Endodermal cell (in vitro differentiated cells): ENCODE measurements around the gene IFNA17. TPM values are rescaled to one million over a fixed set of nuclear protein-coding genes. Genes with fewer than 3 reads are reported as not detected.
"Not testable (repeated sequence)": the region's sequence is repeated elsewhere in the genome, so short reads cannot be mapped to it uniquely, and the experiment has no call there.

Experiments used
- DNase-seq: peaks from one replicate; pipeline ENCODE4 v3.0.0-alpha.2; 2017
- H3K27ac ChIP-seq: 2 replicates; pipeline ENCODE4 v1.5.1; 2013; ENCODE audit warnings: mild to moderate bottlenecking, low read depth, low read length, moderate library complexity
- H3K27me3 ChIP-seq: 2 replicates; pipeline ENCODE4 v1.6.1; 2013; ENCODE audit warnings: mild to moderate bottlenecking, low read length, moderate library complexity; ENCODE audit not compliant: insufficient read depth, control insufficient read depth, poor library complexity, severe bottlenecking
- H3K36me3 ChIP-seq: 2 replicates; pipeline ENCODE4 v1.7.0; 2013; ENCODE audit warnings: mild to moderate bottlenecking, low read length, moderate library complexity; ENCODE audit not compliant: control insufficient read depth, insufficient read depth
- H3K4me1 ChIP-seq: one replicate; pipeline ENCODE4 v1.7.0; 2013; ENCODE audit warnings: low read length; ENCODE audit not compliant: control insufficient read depth, insufficient read depth
- H3K4me3 ChIP-seq: 2 replicates; pipeline ENCODE4 v1.5.1; 2013; ENCODE audit warnings: mild to moderate bottlenecking, low read length, moderate library complexity
- H3K9ac ChIP-seq: 2 replicates; pipeline ENCODE4 v1.6.1; 2013; ENCODE audit warnings: mild to moderate bottlenecking, low read length, moderate library complexity; ENCODE audit not compliant: poor library complexity, severe bottlenecking; ENCODE audit errors: extremely low read depth
- H3K9me3 ChIP-seq: 2 replicates; pipeline ENCODE4 v1.6.1; 2013; ENCODE audit warnings: mild to moderate bottlenecking, low read length, moderate library complexity; ENCODE audit not compliant: control insufficient read depth
- H3K27ac Mint-ChIP-seq: 2 replicates; pipeline ENCODE4 v1.8.0; 2020; ENCODE audit warnings: mixed read lengths
- H3K27me3 Mint-ChIP-seq: 2 replicates; pipeline ENCODE4 v1.8.0; 2021; ENCODE audit warnings: mild to moderate bottlenecking, mixed read lengths; ENCODE audit not compliant: insufficient read depth
- H3K36me3 Mint-ChIP-seq: 2 replicates; pipeline ENCODE4 v1.8.0; 2020; ENCODE audit warnings: low read depth, mixed read lengths
- H3K4me1 Mint-ChIP-seq: 2 replicates; pipeline ENCODE4 v1.8.0; 2020; ENCODE audit warnings: mixed read lengths
- H3K4me3 Mint-ChIP-seq: 2 replicates; pipeline ENCODE4 v1.8.0; 2020; ENCODE audit warnings: mild to moderate bottlenecking, moderate library complexity, mixed read lengths
- H3K9me3 Mint-ChIP-seq: 2 replicates; pipeline ENCODE4 v1.8.0; 2020; ENCODE audit warnings: mild to moderate bottlenecking, mixed read lengths
- WGBS, 2 experiments: methylation state at CpG; one replicate each; pipeline versions ENCODE4 v1.1.5 to v1.1.7; 2013; ENCODE audit warnings: missing lambda C conversion rate in 2 of 2, mixed read lengths in 1 of 2; ENCODE audit not compliant: insufficient coverage in 1 of 2, insufficient read length in 1 of 2; 5-methylcytosine and 5-hydroxymethylcytosine counted together
- total RNA-seq, 2 donors: library from RNA; stranded (reverse); fragmentation: NEBNext Ultra II Directional in 1 of 2; extraction: Animal tissue kit (Norgen Biotek cat#: 25700) in 1 of 2; gene quantifications; 2 replicates in 1 of 2; 3 replicates in 1 of 2; pipeline ENCODE4 v1.2.1, GENCODE V29; 2021
- TF ChIP-seq, protein P1 (sequence below): fragments of 200-600 bp; sonication (generic); conservative IDR thresholded peaks from 2 replicates; pipeline ENCODE4 v1.5.0; 2021; ENCODE audit warnings: antibody characterized with exemption, mild to moderate bottlenecking

IFNA17 gene
- total RNA-seq, 2 donors from 2014 or later: not detected

DNA sequence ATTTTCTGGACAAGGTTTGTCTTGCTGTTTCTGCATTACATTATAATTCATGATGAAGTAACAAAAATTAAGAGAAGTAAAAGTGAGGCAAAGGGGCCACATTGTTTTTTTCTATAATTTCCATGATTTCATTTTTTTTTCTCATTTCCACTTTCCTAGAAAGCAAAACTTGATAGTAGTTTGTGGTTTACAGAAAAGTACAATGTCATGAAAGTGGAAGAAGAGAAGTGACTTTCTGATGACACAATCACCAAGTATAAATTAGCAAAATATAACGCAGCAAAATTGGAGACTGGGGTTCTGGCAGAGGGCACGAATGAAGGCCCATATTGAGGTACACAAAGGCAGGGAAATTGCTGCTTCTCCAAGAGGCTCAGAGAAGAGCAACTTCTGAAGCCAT lies 16.8 kb upstream of the IFNA17 start:
- Mint-ChIP-seq H3K27me3 (peaks cover 49% of the 10 kb centered on the region), H3K27ac (no peak overlapping the region), H3K36me3 (no peaks in the 10 kb centered on the region), H3K9me3 (peaks cover 4% of the 10 kb centered on the region), H3K4me3 (no peak overlapping the region), H3K4me1 (no peaks in the 10 kb centered on the region)
- Histone ChIP-seq H3K9me3 (no peaks in the 10 kb centered on the region), H3K9ac (no peak overlapping the region), H3K27ac (no peak overlapping the region), H3K27me3 (peaks cover 40% of the 10 kb centered on the region), H3K4me1 (no peaks in the 10 kb centered on the region), H3K4me3 (no peak overlapping the region), H3K36me3 (no peaks in the 10 kb centered on the region)
- 80% methylated on average over 2 of the region's 2 CpGs; no CpG with 5 or more reads in 1 of the 2 experiments for WGBS, 2 experiments
- TF ChIP-seq, protein P1, sequence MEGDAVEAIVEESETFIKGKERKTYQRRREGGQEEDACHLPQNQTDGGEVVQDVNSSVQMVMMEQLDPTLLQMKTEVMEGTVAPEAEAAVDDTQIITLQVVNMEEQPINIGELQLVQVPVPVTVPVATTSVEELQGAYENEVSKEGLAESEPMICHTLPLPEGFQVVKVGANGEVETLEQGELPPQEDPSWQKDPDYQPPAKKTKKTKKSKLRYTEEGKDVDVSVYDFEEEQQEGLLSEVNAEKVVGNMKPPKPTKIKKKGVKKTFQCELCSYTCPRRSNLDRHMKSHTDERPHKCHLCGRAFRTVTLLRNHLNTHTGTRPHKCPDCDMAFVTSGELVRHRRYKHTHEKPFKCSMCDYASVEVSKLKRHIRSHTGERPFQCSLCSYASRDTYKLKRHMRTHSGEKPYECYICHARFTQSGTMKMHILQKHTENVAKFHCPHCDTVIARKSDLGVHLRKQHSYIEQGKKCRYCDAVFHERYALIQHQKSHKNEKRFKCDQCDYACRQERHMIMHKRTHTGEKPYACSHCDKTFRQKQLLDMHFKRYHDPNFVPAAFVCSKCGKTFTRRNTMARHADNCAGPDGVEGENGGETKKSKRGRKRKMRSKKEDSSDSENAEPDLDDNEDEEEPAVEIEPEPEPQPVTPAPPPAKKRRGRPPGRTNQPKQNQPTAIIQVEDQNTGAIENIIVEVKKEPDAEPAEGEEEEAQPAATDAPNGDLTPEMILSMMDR: no peak
- DNase-seq: no peak

DNA sequence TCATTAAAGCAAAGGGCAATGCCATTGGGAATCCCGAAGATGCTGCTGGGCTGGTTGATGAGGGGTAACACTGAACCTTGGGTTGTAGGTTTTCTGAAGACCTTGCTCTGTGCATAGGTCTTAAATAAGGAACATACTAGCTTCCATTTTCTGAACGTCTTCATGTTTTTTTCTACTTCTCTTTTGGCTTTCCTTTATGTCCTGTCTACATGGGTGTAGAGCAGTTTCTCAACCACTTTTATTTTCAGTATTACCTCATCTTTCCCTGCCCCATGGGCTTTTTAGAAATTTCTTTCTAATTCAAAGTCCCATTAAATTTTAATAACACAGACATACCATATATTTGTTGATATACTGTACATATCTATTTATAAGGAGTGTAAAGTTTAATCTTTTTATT lies 11.9 kb upstream of the IFNA17 start, which contains the start of gene IFNA14:
Gene IFNA14, minus strand, starts transcription at position 95 of the 400 bp plus-strand sequence. Its CDS starts 70 bp downstream, at position 25.
- Histone ChIP-seq H3K4me1 (no peaks in the 10 kb centered on the region), H3K27me3 (peaks cover 50% of the 10 kb centered on the region), H3K4me3 (no peak within 1 kb of the TSS), H3K9me3 (no peaks in the 10 kb centered on the region), H3K27ac (no peak within 1 kb of the TSS), H3K36me3 (no peaks in the 10 kb centered on the region), H3K9ac (no peak within 1 kb of the TSS)
- TF ChIP-seq, protein P1: no peak
- peaks cover 65% of the 10 kb centered on the region for H3K27me3 Mint-ChIP-seq
- H3K36me3 Mint-ChIP-seq: no peaks in the 10 kb centered on the region
- H3K27ac Mint-ChIP-seq: no peak within 1 kb of the TSS
- 81 to 83% methylated on average over 1 to 2 of the region's 2 CpGs for WGBS, 2 experiments
- H3K9me3 Mint-ChIP-seq: no peaks in the 10 kb centered on the region
- no peak within 1 kb of the TSS for H3K4me3 Mint-ChIP-seq
- DNase-seq: no peak
- H3K4me1 Mint-ChIP-seq: no peaks in the 10 kb centered on the region

DNA sequence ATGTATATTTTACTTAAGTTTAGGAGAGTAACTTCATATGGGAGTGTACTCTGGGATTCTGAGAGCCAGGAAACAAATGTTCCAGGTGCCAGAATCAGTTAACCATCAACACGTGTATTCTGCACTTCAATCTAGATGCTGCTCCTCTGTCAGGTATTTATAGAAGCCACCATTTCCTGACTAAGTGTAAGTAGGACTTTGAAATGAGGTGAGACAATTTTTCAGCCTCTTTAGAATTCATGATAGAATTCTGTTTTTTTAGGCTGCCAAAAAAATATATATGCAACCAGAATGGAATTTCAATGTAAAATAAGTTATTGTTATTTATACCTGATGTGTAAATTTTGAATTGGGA lies 8.3 kb upstream of the IFNA17 start:
- peaks cover 75% of the 10 kb centered on the region for H3K27me3 Mint-ChIP-seq
- H3K36me3 ChIP-seq, H3K9me3 Mint-ChIP-seq, H3K4me1 ChIP-seq, H3K4me1 Mint-ChIP-seq, H3K9me3 ChIP-seq, H3K9ac ChIP-seq, H3K4me3 Mint-ChIP-seq, H3K27ac ChIP-seq, H3K27ac Mint-ChIP-seq, H3K4me3 ChIP-seq, H3K36me3 Mint-ChIP-seq, DNase-seq: not testable (repeated sequence)
- 74% methylated on average over 1 of the region's 1 CpG; no CpG with 5 or more reads in 1 of the 2 experiments for WGBS, 2 experiments
- H3K27me3 ChIP-seq: peaks cover 37% of the 10 kb centered on the region
